HG03460 (cell line): ENCODE data around the gene TMPRSS6.

Experiments used
- ATAC-seq: cut with Tn5 transposase; IDR thresholded peaks from one replicate; pipeline ENCODE4 v1.9.1; 2021; ENCODE audit not compliant: unreplicated experiment

TMPRSS6 gene

DNA sequence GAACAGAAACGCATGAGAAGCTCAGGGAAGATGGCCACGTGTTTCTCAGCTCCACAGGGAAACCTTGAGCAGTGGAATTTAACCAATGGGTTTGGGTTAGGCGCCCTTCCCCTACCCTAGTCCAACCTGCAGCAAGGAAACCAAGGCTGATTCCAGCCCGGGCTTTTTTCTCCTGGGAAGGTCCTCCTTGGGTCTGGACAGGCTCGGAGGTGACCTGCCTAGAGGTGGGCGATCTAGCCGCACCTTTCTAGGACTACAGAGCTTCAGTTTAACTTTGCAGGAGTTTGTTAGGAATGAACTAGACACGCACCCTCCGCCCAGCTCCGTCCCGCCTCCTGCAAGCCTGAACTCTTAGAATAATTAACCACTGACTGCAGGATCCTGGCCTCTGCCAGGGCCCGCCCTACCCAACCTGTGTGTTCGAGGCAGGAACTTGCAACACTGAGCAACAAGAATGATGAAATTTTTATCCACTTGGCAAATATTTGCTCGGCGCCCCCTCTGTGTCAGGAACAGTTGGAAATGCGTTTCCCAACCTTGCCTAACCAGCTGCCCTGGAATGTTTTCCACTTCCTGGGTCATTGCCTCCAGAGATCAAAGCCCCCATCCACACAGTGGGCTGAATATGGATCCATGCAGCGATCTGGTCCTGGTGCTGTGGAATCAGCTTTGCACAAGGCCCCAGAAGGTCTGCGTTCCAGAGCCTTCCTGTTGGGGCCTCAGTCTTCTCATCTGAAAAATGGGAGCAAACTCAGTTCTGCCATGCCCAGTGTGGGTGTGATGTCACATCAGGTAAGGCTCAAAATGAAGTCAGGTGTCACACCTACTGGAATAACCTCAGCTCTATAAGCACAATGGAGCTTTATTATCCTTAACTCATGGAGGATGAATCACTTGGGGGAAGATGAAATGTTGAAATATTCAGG, 76.7 kb downstream of the TMPRSS6 start:
- ATAC-seq: no peak

DNA sequence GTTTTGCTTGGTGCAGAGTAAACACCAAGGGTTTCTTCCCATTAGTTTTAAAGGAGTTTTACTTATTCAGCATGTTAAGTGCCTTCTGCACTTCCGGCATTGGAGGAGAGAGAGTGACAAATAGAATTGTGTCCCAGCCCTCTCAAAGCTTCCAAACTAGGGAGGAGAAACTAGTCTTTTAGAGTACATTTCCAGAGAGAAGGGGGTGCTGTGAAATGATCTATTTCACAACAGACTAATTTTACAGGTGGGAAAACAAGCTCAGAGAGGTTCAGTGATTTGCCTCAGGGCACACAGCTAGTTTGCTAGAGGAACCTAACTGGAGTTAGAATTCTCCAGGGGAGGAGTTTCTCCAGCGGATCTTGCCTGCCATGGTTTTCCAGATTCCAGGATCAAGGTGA, 77.4 kb downstream of the TMPRSS6 start:
- ATAC-seq: no peak

DNA sequence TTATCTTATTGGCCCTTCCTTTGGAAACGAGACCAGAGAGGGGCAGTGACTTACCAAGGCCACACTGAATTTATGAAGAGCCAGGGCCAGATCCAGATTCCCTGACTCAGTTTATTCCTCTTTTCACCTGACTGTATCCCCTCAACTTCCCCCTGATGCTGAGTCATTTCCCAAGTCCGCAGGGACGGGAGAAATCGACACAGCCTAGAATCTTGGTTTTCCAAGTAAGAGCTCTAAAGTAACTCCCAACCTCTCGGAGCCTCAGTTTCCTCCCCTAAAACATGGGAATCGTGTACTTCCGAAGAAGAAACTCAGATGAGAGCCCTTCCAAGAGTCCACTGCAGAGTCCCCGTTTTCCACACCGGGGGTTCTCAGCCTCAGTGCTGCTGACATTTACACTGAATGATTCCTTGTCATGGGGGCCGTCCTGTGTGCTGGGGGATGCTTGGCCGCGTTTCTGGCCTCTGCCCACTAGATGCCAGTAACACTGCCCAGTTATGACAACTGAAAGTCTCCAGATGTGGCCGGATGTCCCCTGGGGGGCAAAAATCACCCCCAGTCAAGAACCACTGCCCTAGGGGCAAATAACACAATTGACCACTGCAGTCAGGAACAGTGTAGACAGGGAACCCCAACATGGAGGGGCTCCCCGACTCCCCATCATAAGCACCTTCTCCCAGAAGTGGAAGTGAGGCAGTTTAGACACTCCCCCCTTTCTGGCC, 78.8 kb downstream of the TMPRSS6 start:
- ATAC-seq: no peak

DNA sequence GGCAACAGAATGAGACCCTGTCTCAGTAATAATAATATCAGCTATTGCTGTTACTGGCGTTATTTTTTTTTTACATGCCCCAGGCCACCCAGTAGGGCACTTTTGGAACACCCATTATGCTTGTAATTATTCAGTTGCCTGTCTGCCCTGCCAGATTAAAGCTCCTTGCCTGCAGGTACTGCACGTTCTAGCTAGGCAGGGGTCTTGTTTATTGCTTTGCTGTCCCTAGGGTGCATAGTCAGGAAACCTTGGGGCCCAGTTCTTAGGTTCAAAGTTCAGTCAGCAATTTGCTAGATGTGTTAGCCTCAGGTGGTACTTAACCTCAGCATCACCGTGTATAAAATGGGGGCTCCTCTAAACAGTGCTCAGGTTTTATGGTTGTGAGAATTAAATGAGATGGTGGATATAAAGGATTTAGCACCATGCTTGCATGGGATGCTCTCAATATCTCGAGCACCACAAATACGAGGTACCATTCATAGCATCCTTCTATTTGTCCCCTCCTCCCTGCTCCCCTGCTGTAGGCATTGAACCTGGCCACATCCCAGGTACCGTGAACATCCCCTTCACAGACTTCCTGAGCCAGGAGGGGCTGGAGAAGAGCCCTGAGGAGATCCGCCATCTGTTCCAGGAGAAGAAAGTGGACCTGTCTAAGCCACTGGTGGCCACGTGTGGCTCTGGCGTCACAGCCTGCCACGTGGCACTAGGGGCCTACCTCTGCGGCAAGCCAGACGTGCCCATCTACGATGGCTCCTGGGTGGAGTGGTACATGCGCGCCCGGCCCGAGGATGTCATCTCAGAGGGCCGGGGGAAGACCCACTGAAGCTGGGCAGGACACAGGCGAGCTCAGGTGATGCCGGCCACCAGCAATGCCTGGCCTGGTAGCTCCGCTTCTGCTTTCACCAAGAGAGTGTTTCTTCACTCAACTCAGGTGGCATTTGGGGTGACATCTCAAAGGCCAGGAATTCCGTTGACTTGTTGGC, 80.5 kb downstream of the TMPRSS6 start:
- no peak for ATAC-seq

DNA sequence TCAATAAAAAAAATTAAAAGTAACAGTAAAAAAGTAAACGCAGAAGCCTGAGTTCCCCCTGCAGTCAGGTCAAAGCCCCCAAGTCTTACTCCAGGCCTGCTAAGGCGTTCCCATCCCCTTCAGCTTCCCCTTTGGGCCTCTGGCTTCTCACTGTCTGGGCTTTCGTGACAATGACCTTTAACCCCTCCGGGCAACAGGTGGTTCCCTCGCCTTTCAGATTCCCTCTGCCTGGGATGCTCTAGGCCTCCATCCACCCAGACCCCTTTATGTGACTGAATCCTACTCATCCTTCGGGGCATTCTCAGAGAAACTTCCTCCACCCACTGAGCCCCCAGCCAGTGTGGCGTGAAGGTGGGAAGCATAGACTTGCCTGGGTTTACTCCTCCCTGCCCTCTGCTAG, 82.0 kb downstream of the TMPRSS6 start:
- ATAC-seq: no peak

DNA sequence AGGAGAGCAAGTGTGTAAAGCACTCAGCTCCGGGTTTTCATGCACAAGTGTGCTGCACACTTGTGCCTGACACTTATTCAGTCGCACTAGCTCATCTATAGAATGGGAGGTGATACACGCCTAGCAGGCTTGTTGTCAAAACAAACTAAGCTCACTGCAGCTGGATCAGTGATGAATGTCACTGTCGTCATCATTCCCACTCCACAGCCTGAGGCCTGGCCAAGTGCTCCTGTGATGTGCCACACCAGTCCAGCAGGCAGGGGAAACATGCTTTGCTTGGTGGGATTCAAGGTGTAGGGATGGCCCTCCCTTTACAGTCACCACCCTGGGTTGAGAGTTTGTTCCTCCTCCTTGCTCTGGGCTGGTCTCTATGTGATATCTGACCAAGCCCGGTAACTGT, 83.2 kb downstream of the TMPRSS6 start:
- no peak for ATAC-seq

DNA sequence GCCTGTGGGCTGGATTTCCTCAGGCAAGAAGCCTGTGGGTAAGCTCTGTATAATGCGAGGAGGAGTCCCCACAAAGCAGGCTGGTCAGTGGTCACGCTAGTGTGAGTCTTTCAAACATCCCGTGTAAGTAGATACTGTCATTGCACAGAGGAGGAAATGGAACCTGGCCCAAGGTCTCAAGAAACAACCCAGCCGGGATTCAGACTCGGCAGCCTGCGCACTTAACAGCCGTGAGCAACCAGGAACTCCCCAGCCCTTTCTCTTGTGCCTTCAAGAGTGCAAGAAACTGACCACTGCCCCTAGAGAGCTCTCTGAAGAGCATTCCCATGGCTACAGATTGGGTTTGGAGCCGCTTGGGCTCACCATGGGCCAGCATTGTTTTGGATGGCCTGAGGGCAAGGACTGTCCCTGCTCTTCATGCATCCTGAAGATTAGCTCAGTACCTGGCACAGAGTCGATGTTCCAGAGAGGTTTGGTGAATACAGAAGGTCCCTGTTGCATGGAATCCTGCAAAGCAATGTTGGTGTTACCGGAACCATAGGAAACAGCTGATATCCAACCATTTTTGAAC, 83.9 kb downstream of the TMPRSS6 start:
- no peak for ATAC-seq

DNA sequence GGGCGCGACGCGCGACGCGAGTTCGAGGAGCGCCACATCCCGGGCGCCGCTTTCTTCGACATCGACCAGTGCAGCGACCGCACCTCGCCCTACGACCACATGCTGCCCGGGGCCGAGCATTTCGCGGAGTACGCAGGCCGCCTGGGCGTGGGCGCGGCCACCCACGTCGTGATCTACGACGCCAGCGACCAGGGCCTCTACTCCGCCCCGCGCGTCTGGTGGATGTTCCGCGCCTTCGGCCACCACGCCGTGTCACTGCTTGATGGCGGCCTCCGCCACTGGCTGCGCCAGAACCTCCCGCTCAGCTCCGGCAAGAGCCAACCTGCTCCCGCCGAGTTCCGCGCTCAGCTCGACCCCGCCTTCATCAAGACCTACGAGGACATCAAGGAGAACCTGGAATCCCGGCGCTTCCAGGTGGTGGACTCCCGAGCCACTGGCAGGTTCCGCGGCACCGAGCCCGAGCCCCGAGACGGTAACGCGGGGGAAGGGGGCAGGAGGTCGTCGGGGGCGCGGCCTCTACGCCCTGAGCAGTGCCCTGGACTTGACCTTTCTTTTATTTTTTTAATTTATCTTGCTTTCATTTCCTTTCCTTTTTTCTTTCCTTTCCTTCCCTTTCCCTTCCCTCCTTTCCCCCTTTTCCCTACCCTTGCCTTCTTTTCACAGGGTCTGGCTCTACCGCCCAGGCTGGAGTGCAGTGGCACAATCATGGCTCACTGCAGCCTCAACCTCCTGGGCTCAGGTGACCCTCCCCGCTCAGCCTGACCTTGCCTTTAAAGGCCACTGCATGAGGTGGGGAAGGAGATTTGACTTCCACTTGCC, 85.0 kb downstream of the TMPRSS6 start:
- no peak for ATAC-seq

DNA sequence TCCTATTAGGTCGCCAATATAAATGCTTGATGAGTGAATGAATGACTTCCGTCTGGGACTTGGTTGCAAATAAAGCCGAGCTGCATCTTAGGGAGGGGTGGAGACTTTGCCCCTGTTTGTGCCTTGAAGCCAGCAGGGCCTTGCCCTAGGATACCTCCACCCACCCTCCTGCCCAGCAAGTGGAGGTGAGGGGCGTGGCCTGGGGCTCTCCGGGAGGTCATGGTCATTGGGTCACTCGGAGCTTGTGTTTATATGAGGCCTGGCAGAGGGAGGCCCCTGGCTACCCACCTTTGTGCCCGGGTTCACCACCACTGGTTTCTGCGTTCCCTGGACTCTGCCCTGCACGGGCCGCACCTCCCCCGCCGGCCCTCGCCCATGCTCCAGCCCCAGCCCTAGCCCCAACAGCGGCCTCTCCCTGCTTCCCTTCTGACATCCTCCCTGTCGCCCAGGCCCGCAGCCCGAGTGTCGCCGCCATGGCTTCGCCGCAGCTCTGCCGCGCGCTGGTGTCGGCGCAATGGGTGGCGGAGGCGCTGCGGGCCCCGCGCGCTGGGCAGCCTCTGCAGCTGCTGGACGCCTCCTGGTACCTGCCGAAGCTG, 85.7 kb downstream of the TMPRSS6 start:
- no peak for ATAC-seq

DNA sequence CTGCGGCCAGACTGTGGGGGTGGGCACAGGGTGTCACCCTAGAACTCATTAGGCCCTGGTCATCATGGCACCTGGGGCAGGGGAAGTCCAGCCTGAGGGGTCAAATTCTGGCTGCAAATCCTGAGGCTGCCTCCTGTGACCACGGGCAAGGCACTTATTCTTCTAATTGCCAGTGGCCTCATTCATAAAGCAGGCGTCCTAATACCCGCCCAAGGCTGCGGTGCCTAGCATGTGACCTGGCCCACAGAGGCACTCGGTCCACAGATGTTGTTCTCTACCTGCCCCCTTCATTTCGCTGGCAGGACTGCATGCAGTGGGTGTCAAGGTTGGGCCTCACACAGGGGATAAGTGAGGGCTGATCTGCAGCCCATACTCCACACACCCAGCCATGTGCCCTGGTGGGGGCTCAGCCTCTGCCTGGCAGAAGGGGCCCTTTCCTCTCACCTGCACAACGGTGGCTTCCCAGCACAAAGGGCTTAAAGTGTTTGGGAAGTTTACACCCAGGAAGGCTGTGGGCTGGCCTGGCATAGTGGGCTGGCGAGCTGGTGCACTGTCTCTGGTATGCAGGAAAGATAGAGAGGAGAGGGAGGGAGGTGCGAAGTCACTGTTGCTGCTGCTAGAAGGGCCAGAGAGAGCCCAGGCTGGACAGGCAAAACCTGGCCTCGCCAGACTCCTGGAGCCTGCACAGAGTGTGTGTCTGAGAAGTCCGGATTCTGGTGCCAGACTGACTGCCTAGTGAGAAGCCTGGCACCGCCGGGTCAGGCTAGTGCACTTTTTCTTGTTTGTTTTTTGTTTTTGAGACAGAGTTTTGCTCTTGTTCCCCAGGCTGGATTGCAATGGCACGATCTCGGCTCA, 86.8 kb downstream of the TMPRSS6 start:
- no peak for ATAC-seq

DNA sequence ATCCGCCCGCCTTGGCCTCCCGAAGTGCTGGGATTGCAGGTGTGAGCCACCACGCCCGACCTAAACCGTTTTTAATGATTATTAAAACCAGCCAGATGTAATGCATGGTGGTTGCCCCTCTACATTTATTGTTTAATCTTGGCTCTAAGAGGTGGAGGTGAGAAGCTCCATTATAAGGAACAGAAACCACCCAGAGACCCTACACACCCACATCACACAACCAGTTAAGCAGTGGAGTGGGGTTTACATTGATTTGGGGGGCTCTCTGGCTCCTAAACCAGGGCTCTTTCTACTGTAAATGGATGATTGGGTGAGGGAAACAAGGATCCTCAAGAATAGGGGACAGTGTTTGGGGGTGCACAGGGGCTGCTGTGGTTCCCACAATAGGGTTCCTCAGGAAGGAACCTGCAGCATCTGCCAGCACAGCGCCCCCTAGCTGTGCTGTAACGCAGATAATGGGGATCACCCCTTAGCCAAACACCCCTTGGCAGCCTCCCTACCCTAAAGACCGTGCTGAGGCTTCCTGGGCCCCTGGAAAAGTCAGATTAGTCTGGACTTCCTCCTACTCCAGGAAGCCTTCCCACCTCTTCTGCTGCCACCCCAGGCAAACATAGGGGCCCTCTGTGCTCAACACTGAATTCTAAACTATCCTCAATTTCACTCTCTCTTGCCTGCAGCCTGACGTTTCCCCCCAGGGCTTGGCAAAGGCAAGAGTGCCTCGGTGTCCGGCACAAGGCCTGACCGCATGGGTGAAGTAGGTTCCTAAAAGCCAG, 87.6 kb downstream of the TMPRSS6 start:
- ATAC-seq: no peak

DNA sequence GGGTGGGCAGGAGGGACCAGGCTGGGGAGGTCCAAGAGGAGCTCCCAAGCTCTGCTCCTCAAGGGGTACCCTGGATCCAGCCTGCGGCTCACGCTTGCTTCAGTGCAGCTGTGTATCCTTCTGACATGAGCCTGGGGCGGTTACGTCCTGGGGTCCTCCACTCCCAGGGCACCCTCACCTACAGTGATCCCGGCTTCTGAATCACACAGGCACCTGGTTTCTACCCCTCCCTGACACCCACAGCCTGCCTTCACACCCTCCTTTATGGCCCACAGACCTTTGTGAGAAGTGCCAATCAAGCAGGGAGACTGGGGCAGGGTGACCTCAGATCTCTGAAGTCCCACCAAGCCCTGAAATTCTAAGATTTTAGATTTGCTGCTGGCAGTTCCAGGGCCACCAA, 88.5 kb downstream of the TMPRSS6 start:
- ATAC-seq: no peak

DNA sequence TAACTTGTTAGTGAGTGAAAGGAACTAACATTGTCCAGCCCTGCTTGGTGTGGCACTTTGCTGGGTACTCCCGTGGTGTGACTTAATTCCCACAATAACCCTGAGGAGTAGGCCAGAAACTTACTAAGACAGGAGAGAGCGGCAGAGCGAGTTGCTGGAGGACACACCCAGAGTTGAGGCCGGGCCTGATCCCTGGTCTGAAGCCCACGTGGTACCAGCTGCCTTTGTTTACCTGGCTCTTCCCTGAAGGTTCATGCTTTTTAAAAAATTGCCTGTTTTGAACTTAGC, 89.4 kb downstream of the TMPRSS6 start:
- ATAC-seq: no peak

DNA sequence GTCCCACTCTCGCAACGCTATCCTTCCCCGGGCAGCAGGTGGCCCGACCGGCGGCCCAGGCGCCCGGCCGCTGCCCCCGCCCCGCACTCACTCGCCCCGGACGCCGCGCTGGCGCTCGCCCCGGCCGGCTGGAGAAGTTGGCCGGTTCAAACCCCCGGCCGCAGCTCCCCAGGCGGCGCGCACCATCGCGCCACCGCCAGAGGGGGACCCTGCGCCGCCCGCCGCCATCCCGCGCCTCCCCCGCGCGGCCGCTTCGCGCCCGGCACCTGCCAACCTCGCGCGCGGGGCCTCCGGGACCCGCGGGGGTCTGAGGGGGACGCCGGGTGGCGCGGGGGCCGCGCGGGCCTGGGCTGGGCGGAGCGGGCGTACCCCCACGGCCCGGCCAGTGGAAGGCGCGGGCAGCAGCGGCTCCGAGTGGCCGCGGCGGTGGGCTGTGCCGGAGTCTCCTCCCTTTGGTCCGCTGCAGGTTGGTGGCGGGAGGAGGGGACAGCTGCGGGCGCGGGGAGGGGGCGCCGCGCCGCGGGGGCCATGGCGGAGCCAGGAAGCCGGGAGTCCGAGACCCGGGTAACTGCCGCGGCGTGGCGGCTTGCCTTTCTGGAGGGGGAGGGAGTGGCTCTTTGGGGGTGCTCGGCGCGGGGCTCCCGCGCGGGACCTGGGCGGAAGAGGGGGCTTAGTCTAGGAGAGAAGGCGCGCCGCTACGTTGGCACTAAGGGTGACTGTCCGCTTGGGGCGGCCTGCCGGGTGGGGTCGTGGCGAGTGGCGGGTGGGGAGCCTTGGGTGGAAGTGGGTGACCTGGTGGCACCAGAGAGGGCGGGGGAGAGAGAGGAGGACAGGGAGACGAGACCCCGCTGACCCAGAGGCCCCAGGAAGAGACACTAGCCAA, 90.0 kb downstream of the TMPRSS6 start, which contains the start of the genes MPST and TST:
Gene MPST, plus strand, starts transcription at position 434 of the 883 bp plus-strand sequence. Its CDS starts 95 bp downstream, at position 529.
Gene TST, minus strand, starts transcription at position 139 of the 883 bp plus-strand sequence. CDS start 715 bp downstream, outside the sequence.
- ATAC-seq: peak; percentile 57

DNA sequence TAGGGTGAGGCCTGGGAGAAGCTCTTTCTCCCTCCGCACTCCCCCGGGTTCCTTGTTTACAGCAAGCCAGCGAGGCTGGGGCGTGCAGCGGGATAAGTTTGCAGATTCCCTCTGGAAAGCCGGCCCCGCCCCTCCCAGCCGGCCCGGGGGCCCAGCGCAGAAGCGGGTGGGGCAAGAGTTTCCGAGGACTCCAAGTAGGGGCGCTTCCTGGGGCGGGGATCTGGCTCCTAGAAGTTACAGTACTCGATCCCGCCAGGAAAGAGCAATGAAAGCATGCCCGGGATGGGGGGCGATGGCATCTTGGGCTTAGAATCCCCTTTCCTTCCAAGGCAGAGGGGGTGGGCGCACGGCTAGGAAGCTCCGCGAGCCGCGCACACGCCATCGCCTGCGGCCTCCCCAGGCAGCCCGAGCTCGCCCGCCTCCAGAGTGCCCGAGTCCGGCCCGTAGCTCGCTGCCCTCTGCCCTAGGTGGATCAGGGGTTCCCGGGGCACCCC, 90.7 kb downstream of the TMPRSS6 start:
- peak; percentile 22 for ATAC-seq

DNA sequence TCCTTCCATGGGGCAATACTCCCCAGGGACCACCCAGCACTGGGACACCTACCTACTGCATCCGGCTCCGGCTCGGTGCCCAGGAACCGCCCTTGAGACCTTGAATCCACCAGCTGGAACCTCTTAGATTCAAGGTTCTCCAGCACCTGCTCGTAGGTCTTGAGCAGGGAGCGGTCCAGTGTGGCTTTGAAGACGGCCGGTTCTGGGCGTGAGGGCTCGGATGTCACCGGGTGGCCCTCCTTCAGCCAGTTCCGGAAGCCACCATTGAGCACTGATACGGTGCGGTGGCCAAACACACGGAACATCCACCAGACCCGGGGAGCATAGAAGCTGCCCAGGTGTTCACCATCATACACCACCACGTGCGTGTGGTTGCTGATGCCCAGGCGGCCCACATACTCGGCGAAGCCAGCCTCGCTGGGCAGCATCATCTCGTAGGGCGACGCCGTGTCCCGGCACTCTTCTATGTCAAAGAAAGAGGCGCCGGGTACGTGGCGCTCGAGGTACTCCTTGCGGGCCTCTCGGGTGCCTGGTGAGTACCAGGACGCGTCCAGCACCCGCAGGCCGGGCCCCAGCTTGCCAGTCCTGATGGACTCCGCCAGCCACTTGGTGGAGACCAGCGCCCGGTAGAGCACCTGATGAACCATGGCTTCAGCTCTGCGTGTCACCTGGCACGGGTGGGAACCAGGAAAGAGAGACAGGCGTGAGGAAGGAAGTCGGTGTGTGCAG, 91.3 kb downstream of the TMPRSS6 start:
- ATAC-seq: no peak
